Loucy (cell line): ENCODE measurements around the gene NADSYN1.

Experiments used
- H2AFZ ChIP-seq: fragments of 200-600 bp; sonication (generic); 2 replicates; pipeline ENCODE4 v1.6.0; 2016; ENCODE audit warnings: antibody characterized with exemption, mild to moderate bottlenecking, low read length, moderate library complexity
- H3F3A ChIP-seq: fragments of 200-600 bp; 2 replicates; pipeline ENCODE4 v1.6.0; 2016; ENCODE audit warnings: antibody characterized with exemption, low read depth, mild to moderate bottlenecking
- H3K27me3 ChIP-seq: fragments of 200-600 bp; sonication (generic); 2 replicates; pipeline ENCODE4 v1.6.1; 2014; ENCODE audit warnings: low read length, mild to moderate bottlenecking; ENCODE audit not compliant: insufficient read depth, poor library complexity, severe bottlenecking
- H3K36me3 ChIP-seq: fragments of 200-600 bp; sonication (generic); 2 replicates; pipeline ENCODE4 v1.6.1; 2016; ENCODE audit warnings: low read length; ENCODE audit not compliant: insufficient read depth
- H3K4me1 ChIP-seq: fragments of 200-600 bp; sonication (generic); 2 replicates; pipeline ENCODE4 v1.5.1; 2014; ENCODE audit warnings: low read length, mild to moderate bottlenecking; ENCODE audit not compliant: insufficient read depth, poor library complexity, severe bottlenecking
- H3K4me2 ChIP-seq: fragments of 200-600 bp; sonication (generic); 2 replicates; pipeline ENCODE4 v1.6.0; 2014; ENCODE audit warnings: antibody characterized with exemption, low read length, low read depth, mild to moderate bottlenecking; ENCODE audit not compliant: poor library complexity, severe bottlenecking
- H3K4me3 ChIP-seq: fragments of 200-600 bp; sonication (generic); 2 replicates; pipeline ENCODE4 v1.5.1; 2014; ENCODE audit warnings: low read length, mild to moderate bottlenecking, mixed read lengths; ENCODE audit not compliant: poor library complexity, severe bottlenecking
- H3K79me2 ChIP-seq: fragments of 200-600 bp; sonication (generic); 2 replicates; pipeline ENCODE4 v1.6.1; 2014; ENCODE audit warnings: low read length; ENCODE audit not compliant: insufficient read depth
- H3K9ac ChIP-seq: fragments of 200-600 bp; sonication (generic); 2 replicates; pipeline ENCODE4 v1.6.0; 2014; ENCODE audit warnings: mild to moderate bottlenecking, low read depth, low read length, moderate library complexity; ENCODE audit not compliant: poor library complexity, severe bottlenecking
- H3K9me2 ChIP-seq: fragments of 200-600 bp; sonication (generic); replicated peaks from 2 replicates; pipeline ENCODE4 v1.6.1; 2016; ENCODE audit warnings: low read depth, low read length, mixed read lengths
- H3K9me3 ChIP-seq: fragments of 200-600 bp; sonication (generic); 2 replicates; pipeline ENCODE4 v1.6.1; 2014; ENCODE audit warnings: mild to moderate bottlenecking, antibody characterized with exemption, low read length, low read depth; ENCODE audit not compliant: insufficient read depth
- H4K20me1 ChIP-seq: fragments of 200-600 bp; sonication (generic); 2 replicates; pipeline ENCODE4 v1.6.0; 2014; ENCODE audit warnings: antibody characterized with exemption, low read length, mild to moderate bottlenecking; ENCODE audit not compliant: insufficient read depth, poor library complexity, severe bottlenecking
- EZH2phosphoT487 ChIP-seq: fragments of 200-600 bp; IDR thresholded peaks from 2 replicates; pipeline ENCODE4 v1.6.1; 2018; ENCODE audit warnings: antibody characterized with exemption, mild to moderate bottlenecking, moderate library complexity, borderline replicate concordance
- TF ChIP-seq, protein P1 (sequence below): fragments of 200-600 bp; sonication (generic); conservative IDR thresholded peaks from 2 replicates; pipeline ENCODE4 v1.5.1; 2014; ENCODE audit warnings: mild to moderate bottlenecking, antibody characterized with exemption, low read length

Gene NADSYN1

GRCh38 chr11:71504531-71504930 lies 51.5 kb downstream of the NADSYN1 start:
- no peaks in the 10 kb centered on the region for H3K79me2 ChIP-seq
- no peak overlapping the region for H3K4me2 ChIP-seq
- peaks cover 4% of the 10 kb centered on the region; the same call in 1 of the 2 replicates for H3K9me3 ChIP-seq
- H3K4me1 ChIP-seq: no peaks in the 10 kb centered on the region
- H3K9me2 ChIP-seq: no peaks in the 10 kb centered on the region
- H3K9ac ChIP-seq: no peak overlapping the region
- TF ChIP-seq, protein P1, sequence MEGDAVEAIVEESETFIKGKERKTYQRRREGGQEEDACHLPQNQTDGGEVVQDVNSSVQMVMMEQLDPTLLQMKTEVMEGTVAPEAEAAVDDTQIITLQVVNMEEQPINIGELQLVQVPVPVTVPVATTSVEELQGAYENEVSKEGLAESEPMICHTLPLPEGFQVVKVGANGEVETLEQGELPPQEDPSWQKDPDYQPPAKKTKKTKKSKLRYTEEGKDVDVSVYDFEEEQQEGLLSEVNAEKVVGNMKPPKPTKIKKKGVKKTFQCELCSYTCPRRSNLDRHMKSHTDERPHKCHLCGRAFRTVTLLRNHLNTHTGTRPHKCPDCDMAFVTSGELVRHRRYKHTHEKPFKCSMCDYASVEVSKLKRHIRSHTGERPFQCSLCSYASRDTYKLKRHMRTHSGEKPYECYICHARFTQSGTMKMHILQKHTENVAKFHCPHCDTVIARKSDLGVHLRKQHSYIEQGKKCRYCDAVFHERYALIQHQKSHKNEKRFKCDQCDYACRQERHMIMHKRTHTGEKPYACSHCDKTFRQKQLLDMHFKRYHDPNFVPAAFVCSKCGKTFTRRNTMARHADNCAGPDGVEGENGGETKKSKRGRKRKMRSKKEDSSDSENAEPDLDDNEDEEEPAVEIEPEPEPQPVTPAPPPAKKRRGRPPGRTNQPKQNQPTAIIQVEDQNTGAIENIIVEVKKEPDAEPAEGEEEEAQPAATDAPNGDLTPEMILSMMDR: no peak
- TF ChIP-seq EZH2phosphoT487: no peak
- H3K4me3 ChIP-seq: no peak overlapping the region
- H3K27me3 ChIP-seq: no peaks in the 10 kb centered on the region
- peaks cover 17% of the 10 kb centered on the region; the same call in 1 of the 2 replicates for H3K36me3 ChIP-seq
- no peaks in the 10 kb centered on the region for H3F3A ChIP-seq
- H2AFZ ChIP-seq: no peak overlapping the region
- H4K20me1 ChIP-seq: no peaks in the 10 kb centered on the region

DNA sequence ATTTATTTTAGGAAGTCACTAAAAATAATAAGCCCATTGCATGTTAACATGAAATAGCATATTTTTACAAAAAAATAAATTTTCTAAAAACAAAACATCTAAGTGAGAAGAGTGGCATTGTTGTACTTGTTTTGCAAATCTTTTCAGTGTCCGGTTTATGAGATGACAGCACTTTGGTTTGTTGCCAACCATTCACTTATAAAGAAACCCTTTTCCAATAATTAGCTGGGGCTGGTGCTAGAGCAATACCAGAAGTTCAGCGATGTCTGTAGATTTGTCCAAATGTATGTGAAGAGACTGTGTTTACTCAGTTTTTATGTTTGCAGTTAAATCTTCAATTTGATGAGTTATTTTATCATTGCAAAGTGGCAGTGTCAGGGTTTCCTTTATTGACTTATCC lies 52.0 kb downstream of the NADSYN1 start:
- H3K79me2 ChIP-seq: no peaks in the 10 kb centered on the region
- H3K36me3 ChIP-seq: peaks cover 13% of the 10 kb centered on the region; the same call in 1 of the 2 replicates
- H3K4me2 ChIP-seq: no peak overlapping the region
- no peak overlapping the region for H3K4me3 ChIP-seq
- no peaks in the 10 kb centered on the region for H4K20me1 ChIP-seq
- no peaks in the 10 kb centered on the region for H3F3A ChIP-seq
- H3K27me3 ChIP-seq: no peaks in the 10 kb centered on the region
- no peak overlapping the region for H3K9ac ChIP-seq
- H3K4me1 ChIP-seq: no peaks in the 10 kb centered on the region
- no peaks in the 10 kb centered on the region for H3K9me2 ChIP-seq
- TF ChIP-seq, protein P1: no peak
- no peak for TF ChIP-seq EZH2phosphoT487
- peaks cover 6% of the 10 kb centered on the region; the same call in 1 of the 2 replicates for H3K9me3 ChIP-seq
- no peak overlapping the region for H2AFZ ChIP-seq

DNA sequence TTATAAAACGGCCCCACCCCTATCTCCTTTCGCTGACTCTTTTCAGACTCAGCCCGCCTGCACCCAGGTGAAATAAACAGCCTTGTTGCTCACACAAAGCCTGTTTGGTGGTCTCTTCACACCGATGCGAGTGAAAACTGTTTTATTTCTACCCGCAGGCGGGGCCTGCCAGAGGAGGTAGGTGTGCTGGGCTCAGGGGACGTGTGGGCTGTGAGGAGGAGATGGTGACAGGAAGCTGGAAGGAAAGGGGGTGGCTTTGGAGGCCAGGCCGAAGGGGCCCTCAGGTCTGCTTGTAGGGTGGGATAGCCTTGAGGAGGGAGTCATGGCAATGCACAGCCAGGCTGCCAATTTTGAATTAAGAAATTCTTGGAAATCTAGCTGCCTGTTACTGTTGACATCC lies 52.8 kb downstream of the NADSYN1 start:
- Histone ChIP-seq H4K20me1 (no peaks in the 10 kb centered on the region), H3K9ac (no peak overlapping the region), H3K4me2 (no peak overlapping the region), H3K4me3 (no peak overlapping the region), H3K36me3 (peaks cover 5% of the 10 kb centered on the region; the same call in 1 of the 2 replicates), H3K27me3 (no peaks in the 10 kb centered on the region), H2AFZ (no peak overlapping the region), H3K9me2 (no peaks in the 10 kb centered on the region), H3K79me2 (no peaks in the 10 kb centered on the region), H3K4me1 (no peaks in the 10 kb centered on the region), H3F3A (no peaks in the 10 kb centered on the region), H3K9me3 (peaks cover 6% of the 10 kb centered on the region; the same call in 1 of the 2 replicates)
- TF ChIP-seq EZH2phosphoT487: no peak
- TF ChIP-seq, protein P1: no peak
